K562 (cell line): ENCODE results near the gene TRPC4AP. TPM values are rescaled to one million over a fixed set of nuclear protein-coding genes. Genes with fewer than 3 reads are reported as not detected.

Experiments
- ATAC-seq: fragments of 200-7000 bp; cut with Tn5 transposase; 3 replicates; pipeline ENCODE4 v1.9.1; 2020; ENCODE audit warnings: moderate library complexity
- BruUV-seq: library from RNA; stranded (reverse); fragments of 400-500 nt; replicated peaks from 2 replicates; lab custom pipeline; 2021; lab: Mats Ljungman, UMichigan
- CTCF ChIA-PET: fragments of 300-600 bp; formaldehyde crosslinking; extraction: SDS; loops from one replicate; lab custom pipeline; 2021; ENCODE audit warnings: low intra/inter-chr PET ratio; lab: Yijun Ruan, JAX
- POLR2A ChIA-PET: fragments of 300-600, 350-650 bp; sonication (Branson Sonifier 250); formaldehyde crosslinking; extraction: SDS; loops from one replicate; lab custom pipeline; 2021; ENCODE audit warnings: antibody characterized with exemption, inconsistent platforms; lab: Yijun Ruan, JAX
- DNase-seq, 4 experiments: peaks; one replicate each; pipeline versions ENCODE4 v3.0.0 to v3.0.0-alpha.2; 2011 to 2018; ENCODE audit warnings: low spot score in 3 of 4, mixed read lengths in 3 of 4; ENCODE audit errors: extremely low read depth in 1 of 4
- FAIRE-seq: peaks from 2 replicates; lab custom pipeline; 2011; peaks lifted over from hg19 to GRCh38; lab: Jason Lieb, UNC
- H2AFZ ChIP-seq: 2 replicates; pipeline ENCODE4 v1.6.0; 2011; ENCODE audit warnings: low read depth, low read length, control low read depth, inconsistent platforms
- H3K27ac ChIP-seq: fragments of 200-600 bp; 3 replicates; pipeline ENCODE4 v1.8.0; 2011; ENCODE audit warnings: low read depth, mild to moderate bottlenecking, control low read depth, inconsistent platforms, low read length, moderate library complexity, mixed read lengths; ENCODE audit errors: extremely low read depth
- H3K27me3 ChIP-seq, 2 experiments: fragments of 300-600 bp in 1 of 2; 2 replicates in 1 of 2; 3 replicates in 1 of 2; pipeline versions ENCODE4 v1.6.0 to v1.8.0; 2011; ENCODE audit warnings: inconsistent platforms in 2 of 2, low read length in 2 of 2, mild to moderate bottlenecking in 1 of 2, mixed read lengths in 1 of 2, moderate library complexity in 1 of 2; ENCODE audit not compliant: control insufficient read depth in 2 of 2, insufficient read depth in 2 of 2
- H3K36me3 ChIP-seq: fragments of 300-600 bp; 3 replicates; pipeline ENCODE4 v1.8.0; 2011; ENCODE audit warnings: mild to moderate bottlenecking, low read length, inconsistent platforms; ENCODE audit not compliant: control insufficient read depth, insufficient read depth
- H3K4me1 ChIP-seq, 2 experiments: fragments of 200-600 bp in 1 of 2; replicated peaks in 1 of 2; 2 replicates in 1 of 2; 3 replicates in 1 of 2; pipeline versions ENCODE4 v1.5.1 to v1.8.0; 2011; ENCODE audit warnings: inconsistent platforms in 2 of 2, low read length in 2 of 2, mild to moderate bottlenecking in 1 of 2, mixed read lengths in 1 of 2, moderate library complexity in 1 of 2; ENCODE audit not compliant: control insufficient read depth in 2 of 2, insufficient read depth in 2 of 2
- H3K4me2 ChIP-seq: 2 replicates; pipeline ENCODE4 v1.6.1; 2011; ENCODE audit warnings: low read length, control low read depth, inconsistent platforms, mixed read lengths; ENCODE audit not compliant: insufficient read depth
- H3K4me3 ChIP-seq: fragments of 200-600 bp; sonication (generic), shearing (Covaris generic); 2 replicates; pipeline ENCODE4 v1.5.1; 2016; ENCODE audit warnings: control low read depth, inconsistent platforms
- H3K79me2 ChIP-seq: fragments of 200-600 bp; 3 replicates; pipeline ENCODE4 v1.8.0; 2011; ENCODE audit warnings: low read length, inconsistent platforms; ENCODE audit not compliant: control insufficient read depth, insufficient read depth
- H3K9ac ChIP-seq, 2 experiments: 2 replicates each; pipeline versions ENCODE4 v1.6.0 to v1.6.1; 2011; ENCODE audit warnings: low read depth in 2 of 2, low read length in 2 of 2, control low read depth in 1 of 2, inconsistent platforms in 1 of 2, mild to moderate bottlenecking in 1 of 2, mixed read lengths in 1 of 2; ENCODE audit not compliant: insufficient read depth in 1 of 2
- H3K9me1 ChIP-seq: one replicate; pipeline ENCODE4 v1.6.0; 2011; ENCODE audit warnings: inconsistent platforms, mild to moderate bottlenecking, low read length, moderate library complexity; ENCODE audit not compliant: control insufficient read depth, insufficient read depth
- H3K9me3 ChIP-seq: replicated peaks from 2 replicates; pipeline ENCODE4 v1.5.1; 2011; ENCODE audit warnings: low read depth, low read length, inconsistent platforms; ENCODE audit not compliant: control insufficient read depth, insufficient read depth
- H4K20me1 ChIP-seq: replicated peaks from 2 replicates; pipeline ENCODE4 v1.6.1; 2011; ENCODE audit warnings: low read length, inconsistent platforms, mixed read lengths; ENCODE audit not compliant: control insufficient read depth, insufficient read depth
- CHCHD3 ChIP-seq: fragments of 250-450 bp; sonication (Bioruptor Pico); IDR thresholded peaks from 2 replicates; pipeline ENCODE4 v2.1.2; 2022; ENCODE audit warnings: mild to moderate bottlenecking
- FOXM1 ChIP-seq, 2 experiments: fragments of 450-650 bp in 1 of 2; sonication (generic) in 1 of 2; formaldehyde crosslinking in 1 of 2; IDR thresholded peaks; 2 replicates each; pipeline versions ENCODE4 v1.6.1 to v1.9.0; 2017 to 2022; ENCODE audit warnings: low read depth in 2 of 2, mild to moderate bottlenecking in 2 of 2, missing genetic modification reagents in 1 of 2, moderate library complexity in 1 of 2
- ILK ChIP-seq: fragments of 450-650 bp; IDR thresholded peaks from 2 replicates; pipeline ENCODE4 v1.6.1; 2016; ENCODE audit warnings: missing genetic modification characterization, low read depth, mild to moderate bottlenecking, missing compliant biosample characterization, moderate library complexity, borderline replicate concordance
- MCM5 ChIP-seq: fragments of 450-650 bp; IDR thresholded peaks from 2 replicates; pipeline ENCODE4 v1.6.1; 2016; ENCODE audit warnings: low read depth
- NR2C1 ChIP-seq, 2 experiments: fragments of 450-650 bp; IDR thresholded peaks; 2 replicates each; pipeline ENCODE4 v1.6.1; 2017; ENCODE audit warnings: mild to moderate bottlenecking in 2 of 2, antibody characterized with exemption in 1 of 2, inconsistent platforms in 1 of 2, missing compliant biosample characterization in 1 of 2, missing genetic modification characterization in 1 of 2
- WGBS: fragments of 100-300 bp; shearing (Covaris generic); methylation state at CpG from one replicate; pipeline ENCODE4 v1.1.6; 2016; ENCODE audit warnings: low coverage, mixed read lengths; ENCODE audit not compliant: insufficient coverage; ENCODE audit errors: missing lambda C conversion rate; 5-methylcytosine and 5-hydroxymethylcytosine counted together
- in situ Hi-C: fragments of 300-500 bp; cut with MboI; formaldehyde crosslinking; loops from 4 replicates; pipeline ENCODE4 v1.15.0; 2018; ENCODE audit warnings: inconsistent platforms, mixed read lengths
- intact Hi-C: fragments of 100-400 bp; cut with micrococcal nuclease; formaldehyde crosslinking; loops from 2 replicates; pipeline ENCODE4 v1.14.2; 2022
- polyA plus RNA-seq, 8 experiments: library from polyadenylated mRNA; depleted of rRNA in 4 of 8; stranded (reverse) in 5 of 8; unstranded in 3 of 8; fragments of >200 nt; fragmentation: Nextera tagmentation in 2 of 8; fragmentation: Illumina TruSeq in 1 of 8; extraction: Ambion mirVana in 2 of 8; extraction: Trizol in 1 of 8; gene quantifications; 2 replicates each; pipeline versions ENCODE4 v1.2.1 to v1.2.3, GENCODE V29; 2011 to 2014; ENCODE audit warnings: inconsistent platforms in 1 of 8, missing spikeins in 1 of 8
- total RNA-seq, 7 experiments: library from RNA; depleted of rRNA in 6 of 7; stranded (reverse); fragments of >200 nt in 6 of 7; fragmentation: Illumina TruSeq in 2 of 7; extraction: Trizol in 2 of 7; gene quantifications; 2 replicates each; pipeline versions ENCODE4 v1.2.1 to v1.2.3, GENCODE V29; 2011 to 2021; ENCODE audit warnings: low replicate concordance in 1 of 7
- TF ChIP-seq, protein P1 (sequence below): IDR thresholded peaks from 3 replicates; pipeline ENCODE4 v1.6.1; 2011; ENCODE audit warnings: borderline replicate concordance, mild to moderate bottlenecking, moderate library complexity; ENCODE audit not compliant: insufficient read length; ENCODE audit errors: extremely low read depth
- TF ChIP-seq, protein P2 (sequence below): fragments of 450-650 bp; IDR thresholded peaks from 2 replicates; pipeline ENCODE4 v1.7.0; 2016; ENCODE audit warnings: borderline replicate concordance
- TF ChIP-seq, protein P3 (sequence below): fragments of 450-650 bp; IDR thresholded peaks from 2 replicates; pipeline ENCODE4 v1.6.1; 2017; ENCODE audit warnings: mild to moderate bottlenecking, moderate library complexity

Gene TRPC4AP
- total and polyA plus RNA-seq, 9 of the 15 experiments (the other 6 are each of a cell fraction or from before 2014, with no cell fraction given), result 2.3 to 70.3 (median 33.3) TPM

DNA sequence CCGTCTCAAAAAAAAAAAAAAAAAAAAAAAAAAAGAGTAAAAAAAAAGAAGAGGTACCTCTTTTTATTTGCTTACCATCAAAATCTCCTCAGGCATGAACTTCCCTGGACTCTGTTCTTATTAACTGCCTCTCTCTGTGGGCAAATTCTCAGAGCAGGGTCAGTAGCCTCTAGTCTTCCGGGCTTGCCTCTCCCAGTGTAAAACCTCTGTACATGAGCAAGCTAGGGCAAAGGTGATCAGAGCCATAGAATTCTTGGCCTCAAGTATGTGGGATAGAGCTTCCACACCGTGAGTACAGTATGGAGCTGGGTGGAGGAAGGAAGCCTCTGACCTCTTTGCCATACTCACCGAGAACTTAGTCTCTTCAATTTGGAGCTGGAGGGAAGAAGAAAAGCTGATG lies 58.5 kb downstream of the TRPC4AP start:
- Histone ChIP-seq H3K9me1 (no peaks in the 10 kb centered on the region), H4K20me1 (no peaks in the 10 kb centered on the region), H3K27me3 (no peaks in the 10 kb centered on the region), H3K4me2 (no peak overlapping the region), H3K79me2 (no peaks in the 10 kb centered on the region; the same call in 2 of the 3 replicates), H2AFZ (no peak overlapping the region), H3K27ac (no peak overlapping the region), H3K36me3 (peaks cover 75% of the 10 kb centered on the region), H3K4me1 (no peaks in the 10 kb centered on the region), H3K4me3 (no peak overlapping the region), H3K9me3 (no peaks in the 10 kb centered on the region; the same call in 1 of the 2 replicates), H3K9ac (no peak overlapping the region)
- ChIA-PET CTCF (no interaction called here), POLR2A (interaction anchor here (1.3 kb wide), 1 partner anchor 23 kb away, joined by 4 read pairs; no protein-coding TSS in a partner anchor)
- in situ Hi-C loops (no loop called here), intact Hi-C loops (no loop called here)
- DNase-seq (no peak), FAIRE-seq (no peak), ATAC-seq (no peak)
- no TSS peak for BruUV-seq
- TF ChIP-seq MCM5, result no peak
- no peak for TF ChIP-seq FOXM1 (IDR thresholded peaks at IDR 0.05; ENCODE audit: low read depth)
- no peak for TF ChIP-seq FOXM1 (CRISPR knock-in tag; IDR thresholded peaks at IDR 0.05; ENCODE audit: low read depth)
- no peak for TF ChIP-seq ILK
- no peak for TF ChIP-seq CHCHD3
- TF ChIP-seq, protein P1, sequence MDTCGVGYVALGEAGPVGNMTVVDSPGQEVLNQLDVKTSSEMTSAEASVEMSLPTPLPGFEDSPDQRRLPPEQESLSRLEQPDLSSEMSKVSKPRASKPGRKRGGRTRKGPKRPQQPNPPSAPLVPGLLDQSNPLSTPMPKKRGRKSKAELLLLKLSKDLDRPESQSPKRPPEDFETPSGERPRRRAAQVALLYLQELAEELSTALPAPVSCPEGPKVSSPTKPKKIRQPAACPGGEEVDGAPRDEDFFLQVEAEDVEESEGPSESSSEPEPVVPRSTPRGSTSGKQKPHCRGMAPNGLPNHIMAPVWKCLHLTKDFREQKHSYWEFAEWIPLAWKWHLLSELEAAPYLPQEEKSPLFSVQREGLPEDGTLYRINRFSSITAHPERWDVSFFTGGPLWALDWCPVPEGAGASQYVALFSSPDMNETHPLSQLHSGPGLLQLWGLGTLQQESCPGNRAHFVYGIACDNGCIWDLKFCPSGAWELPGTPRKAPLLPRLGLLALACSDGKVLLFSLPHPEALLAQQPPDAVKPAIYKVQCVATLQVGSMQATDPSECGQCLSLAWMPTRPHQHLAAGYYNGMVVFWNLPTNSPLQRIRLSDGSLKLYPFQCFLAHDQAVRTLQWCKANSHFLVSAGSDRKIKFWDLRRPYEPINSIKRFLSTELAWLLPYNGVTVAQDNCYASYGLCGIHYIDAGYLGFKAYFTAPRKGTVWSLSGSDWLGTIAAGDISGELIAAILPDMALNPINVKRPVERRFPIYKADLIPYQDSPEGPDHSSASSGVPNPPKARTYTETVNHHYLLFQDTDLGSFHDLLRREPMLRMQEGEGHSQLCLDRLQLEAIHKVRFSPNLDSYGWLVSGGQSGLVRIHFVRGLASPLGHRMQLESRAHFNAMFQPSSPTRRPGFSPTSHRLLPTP, result no peak
- TF ChIP-seq NR2C1 (IDR thresholded peaks at IDR 0.05), result no peak
- TF ChIP-seq NR2C1 (tag; IDR thresholded peaks at IDR 0.05), result no peak
- TF ChIP-seq, protein P2, sequence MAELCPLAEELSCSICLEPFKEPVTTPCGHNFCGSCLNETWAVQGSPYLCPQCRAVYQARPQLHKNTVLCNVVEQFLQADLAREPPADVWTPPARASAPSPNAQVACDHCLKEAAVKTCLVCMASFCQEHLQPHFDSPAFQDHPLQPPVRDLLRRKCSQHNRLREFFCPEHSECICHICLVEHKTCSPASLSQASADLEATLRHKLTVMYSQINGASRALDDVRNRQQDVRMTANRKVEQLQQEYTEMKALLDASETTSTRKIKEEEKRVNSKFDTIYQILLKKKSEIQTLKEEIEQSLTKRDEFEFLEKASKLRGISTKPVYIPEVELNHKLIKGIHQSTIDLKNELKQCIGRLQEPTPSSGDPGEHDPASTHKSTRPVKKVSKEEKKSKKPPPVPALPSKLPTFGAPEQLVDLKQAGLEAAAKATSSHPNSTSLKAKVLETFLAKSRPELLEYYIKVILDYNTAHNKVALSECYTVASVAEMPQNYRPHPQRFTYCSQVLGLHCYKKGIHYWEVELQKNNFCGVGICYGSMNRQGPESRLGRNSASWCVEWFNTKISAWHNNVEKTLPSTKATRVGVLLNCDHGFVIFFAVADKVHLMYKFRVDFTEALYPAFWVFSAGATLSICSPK, result no peak
- TF ChIP-seq, protein P3, sequence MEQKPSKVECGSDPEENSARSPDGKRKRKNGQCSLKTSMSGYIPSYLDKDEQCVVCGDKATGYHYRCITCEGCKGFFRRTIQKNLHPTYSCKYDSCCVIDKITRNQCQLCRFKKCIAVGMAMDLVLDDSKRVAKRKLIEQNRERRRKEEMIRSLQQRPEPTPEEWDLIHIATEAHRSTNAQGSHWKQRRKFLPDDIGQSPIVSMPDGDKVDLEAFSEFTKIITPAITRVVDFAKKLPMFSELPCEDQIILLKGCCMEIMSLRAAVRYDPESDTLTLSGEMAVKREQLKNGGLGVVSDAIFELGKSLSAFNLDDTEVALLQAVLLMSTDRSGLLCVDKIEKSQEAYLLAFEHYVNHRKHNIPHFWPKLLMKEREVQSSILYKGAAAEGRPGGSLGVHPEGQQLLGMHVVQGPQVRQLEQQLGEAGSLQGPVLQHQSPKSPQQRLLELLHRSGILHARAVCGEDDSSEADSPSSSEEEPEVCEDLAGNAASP, result no peak
- 100% methylated on average over 2 of the region's 4 CpGs for WGBS
